ENCODE results near the gene PDIA2. TPM values are rescaled to one million over a fixed set of nuclear protein-coding genes. Genes with fewer than 3 reads are reported as not detected.

The PDIA2 gene
- total RNA-seq, 1 donor from 2014 or later = 2.7 TPM

- Mint-ChIP-seq H3K36me3 (peaks cover 31% of the 10 kb centered on the region), H3K4me3 (no peak overlapping the region), H3K27me3 (ENCODE audit: low read depth) (no peaks in the 10 kb centered on the region), H3K27ac (no peak overlapping the region), H3K9me3 (no peaks in the 10 kb centered on the region), H3K4me1 (no peaks in the 10 kb centered on the region)
- no peak for DNase-seq (ENCODE audit: low spot score in 2 of 2, unreplicated experiment in 2 of 2)
- TF ChIP-seq, protein P1, sequence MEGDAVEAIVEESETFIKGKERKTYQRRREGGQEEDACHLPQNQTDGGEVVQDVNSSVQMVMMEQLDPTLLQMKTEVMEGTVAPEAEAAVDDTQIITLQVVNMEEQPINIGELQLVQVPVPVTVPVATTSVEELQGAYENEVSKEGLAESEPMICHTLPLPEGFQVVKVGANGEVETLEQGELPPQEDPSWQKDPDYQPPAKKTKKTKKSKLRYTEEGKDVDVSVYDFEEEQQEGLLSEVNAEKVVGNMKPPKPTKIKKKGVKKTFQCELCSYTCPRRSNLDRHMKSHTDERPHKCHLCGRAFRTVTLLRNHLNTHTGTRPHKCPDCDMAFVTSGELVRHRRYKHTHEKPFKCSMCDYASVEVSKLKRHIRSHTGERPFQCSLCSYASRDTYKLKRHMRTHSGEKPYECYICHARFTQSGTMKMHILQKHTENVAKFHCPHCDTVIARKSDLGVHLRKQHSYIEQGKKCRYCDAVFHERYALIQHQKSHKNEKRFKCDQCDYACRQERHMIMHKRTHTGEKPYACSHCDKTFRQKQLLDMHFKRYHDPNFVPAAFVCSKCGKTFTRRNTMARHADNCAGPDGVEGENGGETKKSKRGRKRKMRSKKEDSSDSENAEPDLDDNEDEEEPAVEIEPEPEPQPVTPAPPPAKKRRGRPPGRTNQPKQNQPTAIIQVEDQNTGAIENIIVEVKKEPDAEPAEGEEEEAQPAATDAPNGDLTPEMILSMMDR (IDR thresholded peaks at IDR 0.05; ENCODE audit: unreplicated experiment) = no peak
These were observed 22.6 kb upstream of the PDIA2 start for GRCh38 chr16:260326-260725.

DNA sequence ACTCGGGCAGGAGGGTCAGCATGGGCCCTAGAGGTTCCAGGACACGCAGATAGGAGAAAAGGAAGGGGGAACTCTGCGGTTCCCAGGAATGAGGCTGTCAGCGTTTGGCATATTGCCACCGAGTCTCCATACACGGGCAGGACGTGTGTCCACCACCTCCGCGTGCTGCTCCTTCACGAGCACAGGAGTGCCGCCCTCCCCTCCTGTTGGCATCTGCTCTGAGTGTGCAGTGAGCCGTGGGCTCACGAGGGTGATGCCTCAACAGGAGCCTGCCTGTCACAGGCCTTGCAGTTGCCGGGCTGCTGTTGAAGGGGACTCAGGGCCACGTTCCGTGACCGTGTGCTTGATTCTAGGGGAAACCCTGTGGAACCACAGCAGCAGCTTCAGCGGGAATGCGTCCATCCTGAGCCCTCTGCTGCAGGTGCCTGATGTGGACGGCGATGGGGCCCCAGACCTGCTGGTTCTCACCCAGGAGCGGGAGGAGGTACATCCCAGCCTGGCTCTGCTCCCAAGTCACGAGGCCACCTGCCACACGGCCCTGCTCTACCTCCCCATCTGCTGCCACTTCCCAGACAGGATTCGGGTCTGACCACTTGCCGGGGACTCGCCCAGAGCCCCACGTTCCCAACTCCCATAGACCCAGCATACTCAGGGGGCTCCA lies 21.8 kb upstream of the PDIA2 start:
- Mint-ChIP-seq H3K36me3 (peaks cover 23% of the 10 kb centered on the region), H3K4me1 (no peaks in the 10 kb centered on the region), H3K27ac (no peak overlapping the region), H3K4me3 (no peak overlapping the region), H3K9me3 (no peaks in the 10 kb centered on the region), H3K27me3 (ENCODE audit: low read depth) (no peaks in the 10 kb centered on the region)
- no peak for DNase-seq (ENCODE audit: low spot score in 2 of 2, unreplicated experiment in 2 of 2)
- TF ChIP-seq, protein P1 (IDR thresholded peaks at IDR 0.05; ENCODE audit: unreplicated experiment) = no peak

DNA sequence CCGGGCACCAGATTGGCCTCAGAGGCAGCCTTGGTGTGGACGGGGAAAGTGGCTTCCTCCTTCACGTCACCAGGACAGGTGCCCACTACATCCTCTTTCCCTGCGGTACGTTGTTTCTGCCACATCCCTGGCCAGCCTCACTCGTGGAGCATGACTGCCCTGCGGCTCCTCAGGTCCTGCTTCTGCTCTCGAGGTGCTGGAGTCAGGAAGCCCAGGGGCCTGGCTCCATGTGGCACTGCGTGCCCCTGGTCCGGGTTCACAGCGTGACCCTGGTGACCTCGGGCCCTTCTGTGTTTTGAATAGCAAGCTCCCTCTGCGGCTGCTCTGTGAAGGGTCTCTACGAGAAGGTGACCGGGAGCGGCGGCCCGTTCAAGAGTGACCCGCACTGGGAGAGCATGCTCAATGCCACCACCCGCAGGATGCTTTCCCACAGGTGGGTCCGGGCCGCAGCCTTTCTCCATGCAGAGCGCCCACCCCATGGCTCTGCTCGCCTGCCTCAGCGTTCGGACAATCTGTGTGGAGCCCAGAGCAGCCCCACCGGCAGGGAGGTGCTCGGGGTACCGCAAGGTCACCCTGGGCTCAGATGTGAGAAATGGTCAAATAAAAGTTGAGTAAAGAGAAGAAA lies 20.7 kb upstream of the PDIA2 start:
- no peak for DNase-seq (ENCODE audit: low spot score in 2 of 2, unreplicated experiment in 2 of 2)
- Mint-ChIP-seq H3K9me3 (no peaks in the 10 kb centered on the region), H3K4me3 (no peak overlapping the region), H3K27me3 (ENCODE audit: low read depth) (no peaks in the 10 kb centered on the region), H3K36me3 (peaks cover 21% of the 10 kb centered on the region), H3K4me1 (no peaks in the 10 kb centered on the region), H3K27ac (no peak overlapping the region)
- TF ChIP-seq, protein P1 (IDR thresholded peaks at IDR 0.05; ENCODE audit: unreplicated experiment) = no peak

GRCh38 chr16:263182-263774 lies 19.7 kb upstream of the PDIA2 start:
- no peaks in the 10 kb centered on the region for H3K4me1 Mint-ChIP-seq
- TF ChIP-seq, protein P1 (IDR thresholded peaks at IDR 0.05; ENCODE audit: unreplicated experiment) = no peak
- H3K27me3 Mint-ChIP-seq (ENCODE audit: low read depth) = no peaks in the 10 kb centered on the region
- H3K4me3 Mint-ChIP-seq = no peak overlapping the region
- H3K9me3 Mint-ChIP-seq = no peaks in the 10 kb centered on the region
- no peak for DNase-seq (ENCODE audit: low spot score in 2 of 2, unreplicated experiment in 2 of 2)
- H3K36me3 Mint-ChIP-seq = peaks cover 16% of the 10 kb centered on the region
- no peak overlapping the region for H3K27ac Mint-ChIP-seq

DNA sequence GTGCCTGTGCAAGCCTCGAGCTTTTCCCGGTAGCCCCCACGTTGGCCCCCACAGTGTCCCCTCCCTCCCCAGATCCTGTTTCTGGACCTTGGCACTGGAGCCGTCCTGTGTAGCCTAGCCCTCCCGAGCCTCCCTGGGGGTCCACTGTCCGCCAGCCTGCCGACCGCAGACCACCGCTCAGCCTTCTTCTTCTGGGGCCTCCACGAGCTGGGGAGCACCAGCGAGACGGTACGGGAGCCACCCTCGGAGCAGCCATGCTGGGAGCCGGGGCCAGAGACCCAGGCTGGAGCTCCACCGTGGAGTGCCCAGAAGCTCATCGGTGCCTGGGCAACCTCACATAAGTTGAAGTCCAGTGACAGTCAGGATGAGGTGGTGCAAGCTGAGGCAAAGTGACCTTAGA lies 19.0 kb upstream of the PDIA2 start:
- DNase-seq (ENCODE audit: low spot score in 2 of 2, unreplicated experiment in 2 of 2) = no peak
- Mint-ChIP-seq H3K36me3 (peaks cover 16% of the 10 kb centered on the region), H3K4me3 (no peak overlapping the region), H3K9me3 (no peaks in the 10 kb centered on the region), H3K4me1 (peaks cover 2% of the 10 kb centered on the region), H3K27ac (no peak overlapping the region), H3K27me3 (ENCODE audit: low read depth) (no peaks in the 10 kb centered on the region)
- TF ChIP-seq, protein P1 (IDR thresholded peaks at IDR 0.05; ENCODE audit: unreplicated experiment) = no peak
